Keratinocyte (primary cell): ENCODE data around the gene HNRNPU. TPM values are rescaled to one million over a fixed set of nuclear protein-coding genes. Genes with fewer than 3 reads are reported as not detected.

Source experiments
- DNase-seq: peaks from one replicate; pipeline ENCODE4 v3.0.0-alpha.2; 2011; ENCODE audit warnings: low read depth, missing footprints, low spot score
- FAIRE-seq: peaks from 2 replicates; lab custom pipeline; 2011; peaks lifted over from hg19 to GRCh38; lab: Jason Lieb, UNC
- H2AFZ ChIP-seq: 2 replicates; pipeline ENCODE4 v1.6.0; 2012; ENCODE audit warnings: low read length, control low read depth, inconsistent platforms; ENCODE audit not compliant: control insufficient read depth
- H3K27ac ChIP-seq: 2 replicates; pipeline ENCODE4 v1.5.1; 2011; ENCODE audit warnings: low read length; ENCODE audit not compliant: control insufficient read depth, insufficient read depth
- H3K27me3 ChIP-seq: 3 replicates; pipeline ENCODE4 v1.6.0; 2011; ENCODE audit warnings: low read length; ENCODE audit not compliant: control insufficient read depth, insufficient read depth; ENCODE audit errors: extremely low read depth
- H3K36me3 ChIP-seq, 2 experiments: 2 replicates in 1 of 2; 3 replicates in 1 of 2; pipeline ENCODE4 v1.5.1; 2011; ENCODE audit warnings: low read length in 2 of 2, mild to moderate bottlenecking in 1 of 2; ENCODE audit not compliant: control insufficient read depth in 2 of 2, insufficient read depth in 2 of 2; ENCODE audit errors: extremely low read depth in 1 of 2
- H3K4me1 ChIP-seq: 3 replicates; pipeline ENCODE4 v1.5.1; 2011; ENCODE audit warnings: low read length; ENCODE audit not compliant: control insufficient read depth, insufficient read depth; ENCODE audit errors: extremely low read depth
- H3K4me2 ChIP-seq: 3 replicates; pipeline ENCODE4 v1.6.0; 2011; ENCODE audit warnings: low read depth, low read length; ENCODE audit not compliant: control insufficient read depth, insufficient read depth; ENCODE audit errors: extremely low read depth
- H3K4me3 ChIP-seq, 3 experiments: fragments of 200-600 bp in 1 of 3; sonication (generic) in 1 of 3; 2 replicates in 2 of 3; 3 replicates in 1 of 3; pipeline ENCODE4 v1.5.1; 2011 to 2016; ENCODE audit warnings: low read length in 3 of 3, mild to moderate bottlenecking in 3 of 3, control low read depth in 2 of 3, inconsistent platforms in 1 of 3, low read depth in 1 of 3, mixed read lengths in 1 of 3, mixed run types in 1 of 3, moderate library complexity in 1 of 3; ENCODE audit not compliant: control insufficient read depth in 2 of 3, insufficient read depth in 2 of 3; ENCODE audit errors: extremely low read depth in 1 of 3
- H3K79me2 ChIP-seq: 2 replicates; pipeline ENCODE4 v1.6.0; 2012; ENCODE audit warnings: low read length; ENCODE audit not compliant: control insufficient read depth, insufficient read depth
- H3K9ac ChIP-seq: 3 replicates; pipeline ENCODE4 v1.6.0; 2011; ENCODE audit warnings: low read length; ENCODE audit not compliant: control insufficient read depth, insufficient read depth; ENCODE audit errors: extremely low read depth
- H3K9me1 ChIP-seq: 3 replicates; pipeline ENCODE4 v1.6.0; 2011; ENCODE audit warnings: low read length; ENCODE audit not compliant: control insufficient read depth, insufficient read depth; ENCODE audit errors: extremely low read depth
- H3K9me3 ChIP-seq: 2 replicates; pipeline ENCODE4 v1.5.1; 2012; ENCODE audit warnings: low read depth, low read length; ENCODE audit not compliant: control insufficient read depth
- H4K20me1 ChIP-seq: 3 replicates; pipeline ENCODE4 v1.6.0; 2011; ENCODE audit warnings: low read length; ENCODE audit not compliant: control insufficient read depth, insufficient read depth; ENCODE audit errors: extremely low read depth
- CTCF ChIP-seq, 3 experiments: IDR thresholded peaks in 1 of 3; conservative IDR thresholded peaks in 1 of 3; optimal IDR thresholded peaks in 1 of 3; 2 replicates in 2 of 3; 3 replicates in 1 of 3; pipeline versions ENCODE3 to v1.5.1; 2011; ENCODE audit warnings: low read length in 3 of 3, mild to moderate bottlenecking in 3 of 3, moderate library complexity in 2 of 3, control low read depth in 1 of 3, inconsistent platforms in 1 of 3; ENCODE audit not compliant: insufficient read depth in 2 of 3; ENCODE audit errors: extremely low read depth in 1 of 3
- EZH2 ChIP-seq: IDR thresholded peaks from one replicate; pipeline ENCODE4 v1.6.1; 2012; ENCODE audit warnings: inconsistent platforms, mild to moderate bottlenecking, low read length, moderate library complexity
- dilution Hi-C: fragments of 300-500 bp; cut with MboI; formaldehyde crosslinking; loops from one replicate; pipeline ENCODE4 v1.7.0; 2020; ENCODE audit warnings: low sequenced_read_pairs; ENCODE audit not compliant: extremely low pct_ligation_motif_present
- polyA plus RNA-seq, 5 experiments: library from polyadenylated mRNA; depleted of rRNA in 3 of 5; stranded (reverse) in 3 of 5; stranded (forward) in 1 of 5; unstranded in 1 of 5; fragments of >200 nt; gene quantifications; 1 replicate in 1 of 5; 2 replicates in 3 of 5; 3 replicates in 1 of 5; pipeline versions ENCODE4 v1.2.1 to v1.2.3, GENCODE V29; 2011 to 2012; ENCODE audit warnings: missing spikeins in 2 of 5, low read depth in 1 of 5, low replicate concordance in 1 of 5

HNRNPU gene
- polyA plus RNA-seq, 1 donor (not counting 4 experiments of a cell fraction or from before 2014, with no cell fraction given) = 220 TPM

GRCh38 chr1:244850896-244851295 lies 13.4 kb downstream of the HNRNPU start:
- FAIRE-seq = no peak
- no peak overlapping the region for H3K27ac ChIP-seq

GRCh38 chr1:244850099-244850852 lies 14.1 kb downstream of the HNRNPU start:
- Histone ChIP-seq H3K9me1 (no peaks in the 10 kb centered on the region), H4K20me1 (no peaks in the 10 kb centered on the region), H3K4me1 (no peaks in the 10 kb centered on the region), H3K9ac (no peak overlapping the region), H3K4me2 (no peak overlapping the region), H3K27me3 (no peaks in the 10 kb centered on the region), H3K79me2 (peaks cover 29% of the 10 kb centered on the region), H2AFZ (no peak overlapping the region), H3K27ac (no peak overlapping the region), H3K36me3 (peaks cover 17 to 40% of the 10 kb centered on the region in 2 experiments), H3K4me3 (no peak overlapping the region), H3K9me3 (no peaks in the 10 kb centered on the region)
- TF ChIP-seq CTCF (optimal IDR thresholded peaks at IDR 0.05 in 1 of 3, IDR thresholded peaks at IDR 0.05 in 1 of 3, conservative IDR thresholded peaks at IDR 0.05 in 1 of 3; ENCODE audit: extremely low read depth in 1 of 3, insufficient read depth in 2 of 3, low read length in 3 of 3) (no peak), EZH2 (no peak)
- dilution Hi-C loops = loop anchor here (10.0 kb wide), 1 partner anchor 195 kb away; no protein-coding TSS in a partner anchor
- no peak for DNase-seq
- no peak for FAIRE-seq

More at GRCh38 chr1:244850896-244851295, 13.4 kb downstream of the HNRNPU start:
- no peak overlapping the region for H3K4me2 ChIP-seq
- no peak overlapping the region for H2AFZ ChIP-seq
- H3K36me3 ChIP-seq = peaks cover 20 to 44% of the 10 kb centered on the region in 2 experiments
- dilution Hi-C loops = loop anchor here (10.0 kb wide), 1 partner anchor 194 kb away; no protein-coding TSS in a partner anchor
- DNase-seq = no peak
- H3K4me1 ChIP-seq = no peaks in the 10 kb centered on the region
- H3K79me2 ChIP-seq = peaks cover 35% of the 10 kb centered on the region
- H4K20me1 ChIP-seq = no peaks in the 10 kb centered on the region
- H3K4me3 ChIP-seq = no peak overlapping the region
- TF ChIP-seq CTCF (optimal IDR thresholded peaks at IDR 0.05 in 1 of 3, IDR thresholded peaks at IDR 0.05 in 1 of 3, conservative IDR thresholded peaks at IDR 0.05 in 1 of 3; ENCODE audit: extremely low read depth in 1 of 3, insufficient read depth in 2 of 3, low read length in 3 of 3) = no peak
- no peak overlapping the region for H3K9ac ChIP-seq
- H3K9me1 ChIP-seq = no peaks in the 10 kb centered on the region
- no peaks in the 10 kb centered on the region for H3K9me3 ChIP-seq
- no peaks in the 10 kb centered on the region for H3K27me3 ChIP-seq
